Neutrophil (primary cell): ENCODE data around the gene ERCC2.

Experiments
- H3K27ac ChIP-seq: fragments of 200-600 bp; sonication (generic); 2 replicates; pipeline ENCODE4 v1.5.1; 2016; ENCODE audit warnings: mild to moderate bottlenecking, moderate library complexity
- H3K27me3 ChIP-seq: fragments of 200-600 bp; sonication (generic); 2 replicates; pipeline ENCODE4 v1.6.0; 2016; ENCODE audit warnings: mild to moderate bottlenecking
- H3K36me3 ChIP-seq: fragments of 200-600 bp; sonication (generic); 2 replicates; pipeline ENCODE4 v1.5.1; 2017
- H3K4me1 ChIP-seq, 2 experiments: fragments of 200-600 bp in 1 of 2; sonication (generic) in 1 of 2; 1 replicate in 1 of 2; 2 replicates in 1 of 2; pipeline versions ENCODE4 v1.5.1 to v1.6.1; 2013 to 2016; ENCODE audit warnings: low read depth in 1 of 2, low read length in 1 of 2, mild to moderate bottlenecking in 1 of 2, moderate library complexity in 1 of 2; ENCODE audit not compliant: control insufficient read depth in 1 of 2, insufficient read depth in 1 of 2
- H3K4me3 ChIP-seq, 2 experiments: fragments of 200-600 bp in 1 of 2; sonication (generic) in 1 of 2; 1 replicate in 1 of 2; 2 replicates in 1 of 2; pipeline ENCODE4 v1.5.1; 2013 to 2016; ENCODE audit warnings: low read depth in 1 of 2, low read length in 1 of 2, mild to moderate bottlenecking in 1 of 2, moderate library complexity in 1 of 2
- H3K9me3 ChIP-seq: fragments of 200-600 bp; sonication (generic); 2 replicates; pipeline ENCODE4 v1.5.1; 2016
- CTCF ChIP-seq: fragments of 200-600 bp; sonication (generic); IDR thresholded peaks from 2 replicates; pipeline ENCODE4 v1.5.1; 2016; ENCODE audit warnings: antibody characterized with exemption

The ERCC2 gene

GRCh38 chr19:45307361-45307760 is 63.0 kb downstream of the ERCC2 start:
- Histone ChIP-seq H3K27me3 (peaks cover 28% of the 10 kb centered on the region), H3K27ac (no peak overlapping the region), H3K36me3 (peaks cover 5% of the 10 kb centered on the region), H3K4me1 (no peaks in the 10 kb centered on the region), H3K9me3 (no peaks in the 10 kb centered on the region), H3K4me3 (no peak overlapping the region)
- TF ChIP-seq CTCF, result no peak

GRCh38 chr19:45306518-45307027 is 63.8 kb downstream of the ERCC2 start:
- no peaks in the 10 kb centered on the region for H3K4me1 ChIP-seq
- no peaks in the 10 kb centered on the region for H3K9me3 ChIP-seq
- no peak for TF ChIP-seq CTCF
- H3K36me3 ChIP-seq, result peaks cover 7% of the 10 kb centered on the region
- peaks cover 28% of the 10 kb centered on the region for H3K27me3 ChIP-seq
- no peak overlapping the region for H3K27ac ChIP-seq
- no peak overlapping the region for H3K4me3 ChIP-seq

- H3K36me3 ChIP-seq, result peaks cover 7% of the 10 kb centered on the region
- H3K4me1 ChIP-seq, result no peaks in the 10 kb centered on the region
- H3K27ac ChIP-seq, result no peak overlapping the region
- H3K9me3 ChIP-seq, result no peaks in the 10 kb centered on the region
- H3K27me3 ChIP-seq, result peaks cover 28% of the 10 kb centered on the region
- H3K4me3 ChIP-seq, result no peak overlapping the region
- no peak for TF ChIP-seq CTCF
These were observed 64.3 kb downstream of the ERCC2 start for GRCh38 chr19:45306040-45306439.

GRCh38 chr19:45305421-45305820 is 65.0 kb downstream of the ERCC2 start:
- peaks cover 28% of the 10 kb centered on the region for H3K27me3 ChIP-seq
- H3K9me3 ChIP-seq, result no peaks in the 10 kb centered on the region
- H3K36me3 ChIP-seq, result peaks cover 7% of the 10 kb centered on the region
- no peaks in the 10 kb centered on the region for H3K4me1 ChIP-seq
- no peak overlapping the region for H3K4me3 ChIP-seq
- no peak for TF ChIP-seq CTCF
- no peak overlapping the region for H3K27ac ChIP-seq

GRCh38 chr19:45305007-45305406 is 65.4 kb downstream of the ERCC2 start:
- H3K9me3 ChIP-seq, result no peaks in the 10 kb centered on the region
- H3K27me3 ChIP-seq, result peaks cover 28% of the 10 kb centered on the region
- H3K36me3 ChIP-seq, result peaks cover 7% of the 10 kb centered on the region
- H3K4me3 ChIP-seq, result no peak overlapping the region
- no peak for TF ChIP-seq CTCF
- no peak overlapping the region for H3K27ac ChIP-seq
- no peaks in the 10 kb centered on the region for H3K4me1 ChIP-seq
